COLO829 (cell line): ENCODE data around the gene MRPL52.
"Not testable (repeated sequence)": the region's sequence is repeated elsewhere in the genome, so short reads cannot be mapped to it uniquely, and the experiment has no call there.

Experiments
- DNase-seq: peaks from one replicate; pipeline ENCODE4 v3.0.0; 2012; ENCODE audit warnings: low spot score

Gene MRPL52

GRCh38 chr14:22829661-22830442, at the start of gene MRPL52:
Gene MRPL52 (plus strand): TSS chr14:22829887. CDS start chr14:22829913, 26 bp downstream.
- DNase-seq, result peak; percentile 71

GRCh38 chr14:22780105-22780679, 49.5 kb upstream of the MRPL52 start:
- no peak for DNase-seq

GRCh38 chr14:22780941-22781300, 48.8 kb upstream of the MRPL52 start:
- no peak for DNase-seq

GRCh38 chr14:22781301-22781991, 48.2 kb upstream of the MRPL52 start:
- no peak for DNase-seq

- no peak for DNase-seq
Measured at GRCh38 chr14:22786685-22787084, 43.0 kb upstream of the MRPL52 start.

- no peak for DNase-seq
Measured at GRCh38 chr14:22791301-22791700, 38.4 kb upstream of the MRPL52 start.

DNA sequence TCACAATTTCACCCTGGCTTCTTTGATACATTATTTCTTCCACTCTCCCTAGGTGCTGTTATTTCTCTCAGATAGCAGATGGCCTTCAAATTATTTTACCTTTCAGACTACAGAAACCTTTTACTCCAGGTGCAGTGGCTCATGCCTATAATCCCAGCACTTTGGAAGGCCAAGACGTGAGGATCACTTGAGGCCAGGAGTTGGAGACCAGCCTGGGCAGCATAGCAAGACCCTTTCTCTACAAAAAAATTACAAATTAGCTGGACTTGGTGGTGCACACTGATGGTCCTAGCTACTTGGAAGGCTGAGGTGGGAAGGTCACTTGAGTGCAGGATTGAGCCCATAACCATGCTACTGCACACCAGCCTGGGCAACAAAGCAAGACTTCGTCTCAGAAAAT, 37.5 kb upstream of the MRPL52 start:
- DNase-seq, result no peak

- not testable (repeated sequence) for DNase-seq
Measured at GRCh38 chr14:22793550-22793949, 36.1 kb upstream of the MRPL52 start.

GRCh38 chr14:22793976-22794375, 35.7 kb upstream of the MRPL52 start:
- DNase-seq, result no peak

GRCh38 chr14:22794551-22794951, 35.1 kb upstream of the MRPL52 start:
- DNase-seq, result no peak

DNA sequence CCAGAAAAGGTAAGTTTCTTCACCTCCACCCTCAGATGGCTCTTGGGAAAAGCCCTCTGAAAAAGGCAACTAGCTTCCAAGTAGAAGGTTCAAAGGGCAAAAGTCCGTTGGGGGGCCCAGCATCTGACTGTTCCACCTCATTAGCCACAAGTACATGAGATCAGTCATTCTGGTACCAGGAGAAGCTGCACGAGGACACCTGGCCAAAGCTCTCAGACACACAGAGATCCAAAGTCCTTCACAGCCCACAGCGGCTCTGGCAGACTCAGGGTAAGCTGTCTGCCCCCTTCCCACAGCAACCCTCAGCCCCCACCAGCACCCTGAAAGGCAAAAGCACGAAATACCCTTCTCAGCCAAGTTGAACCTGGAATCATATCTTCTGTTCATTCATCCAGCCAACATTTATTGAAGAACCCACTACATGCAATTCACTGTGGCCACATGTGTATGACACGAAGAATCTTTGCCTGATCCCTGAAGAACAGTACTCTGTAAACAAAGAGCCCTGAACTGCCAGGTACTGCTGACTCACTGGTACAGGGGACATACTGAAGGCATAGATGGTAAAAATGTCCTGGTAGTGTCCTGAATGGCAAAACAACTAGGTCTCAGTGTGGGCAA, 33.5 kb upstream of the MRPL52 start:
- no peak for DNase-seq

- DNase-seq, result no peak
Measured at GRCh38 chr14:22797017-22797917, 32.4 kb upstream of the MRPL52 start.

DNA sequence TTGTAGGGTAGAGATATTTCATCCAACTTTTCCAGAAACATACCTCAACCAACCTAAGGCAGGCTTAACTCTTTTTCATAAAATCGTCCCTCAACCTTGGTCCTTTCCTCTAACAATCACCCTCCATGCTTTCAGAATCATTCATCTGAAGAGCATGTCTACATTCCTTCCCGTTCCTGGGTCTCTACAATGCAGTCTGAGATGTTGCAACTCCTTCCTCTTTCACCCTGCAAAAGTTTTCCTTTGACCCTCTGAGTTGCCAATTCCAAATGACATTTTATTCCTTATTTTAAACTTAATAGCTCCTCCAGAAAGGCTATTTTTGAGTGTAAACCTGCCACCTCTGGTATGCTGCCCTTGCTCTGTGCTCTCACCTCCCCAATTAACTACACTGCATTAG, 31.2 kb upstream of the MRPL52 start:
- no peak for DNase-seq

DNA sequence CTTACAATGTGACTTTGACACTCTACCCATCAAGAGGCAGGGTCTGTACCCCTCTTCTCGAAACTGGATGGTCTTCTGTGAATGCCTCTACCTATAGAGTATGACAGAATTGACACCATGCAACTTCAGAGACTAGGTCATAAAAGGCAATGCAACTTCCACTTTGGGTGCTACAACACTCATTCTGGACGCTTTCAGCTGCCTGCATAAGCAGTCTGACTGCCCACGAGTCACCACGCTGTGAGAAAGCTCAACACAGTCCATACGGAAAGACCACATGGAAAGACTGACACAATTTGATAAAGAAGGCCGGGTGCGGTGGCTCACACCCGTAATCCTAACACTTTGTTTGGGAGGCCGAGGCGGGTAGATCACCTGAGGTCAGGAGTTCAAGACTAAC, 29.3 kb upstream of the MRPL52 start:
- DNase-seq, result no peak

- no peak for DNase-seq
Measured at GRCh38 chr14:22801716-22802115, 28.0 kb upstream of the MRPL52 start.

DNA sequence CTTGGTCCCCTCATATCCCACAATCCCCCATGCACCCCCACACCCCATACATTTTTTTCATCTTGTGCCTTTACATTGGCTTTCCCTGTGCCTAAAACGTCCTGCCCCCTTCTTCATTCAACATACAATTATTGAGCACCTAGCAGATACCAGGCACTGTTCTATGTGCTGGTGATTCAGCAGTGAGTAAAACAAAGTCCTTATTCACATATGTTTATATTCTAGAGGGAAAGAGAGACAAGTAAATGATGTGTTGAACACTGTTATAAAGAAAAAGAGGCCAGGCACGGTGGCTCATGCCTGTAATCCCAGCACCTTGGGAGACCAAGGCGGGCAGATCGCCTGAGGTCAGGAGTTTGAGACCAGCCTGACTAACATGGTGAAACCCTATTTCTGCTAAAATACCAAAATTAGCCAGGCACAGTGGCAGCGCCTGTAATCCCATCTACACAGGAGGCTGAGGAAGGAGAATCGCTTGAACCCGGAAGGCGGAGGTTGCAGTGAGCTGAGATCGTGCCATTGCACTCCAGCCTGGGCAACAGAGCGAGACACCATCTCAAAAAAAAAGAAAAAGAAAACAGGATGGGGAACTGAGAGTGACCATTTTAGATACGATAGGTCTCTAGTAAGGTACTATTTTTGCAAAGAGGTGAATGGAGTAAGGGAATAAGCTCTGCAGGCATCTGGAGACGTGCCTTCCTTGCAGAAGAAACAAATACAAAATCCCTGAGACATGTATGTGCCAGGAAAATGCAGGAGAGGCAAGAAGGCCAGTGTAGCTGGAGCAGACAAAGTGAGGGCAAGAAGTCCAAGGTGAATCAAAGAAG, 26.6 kb upstream of the MRPL52 start:
- no peak for DNase-seq

DNA sequence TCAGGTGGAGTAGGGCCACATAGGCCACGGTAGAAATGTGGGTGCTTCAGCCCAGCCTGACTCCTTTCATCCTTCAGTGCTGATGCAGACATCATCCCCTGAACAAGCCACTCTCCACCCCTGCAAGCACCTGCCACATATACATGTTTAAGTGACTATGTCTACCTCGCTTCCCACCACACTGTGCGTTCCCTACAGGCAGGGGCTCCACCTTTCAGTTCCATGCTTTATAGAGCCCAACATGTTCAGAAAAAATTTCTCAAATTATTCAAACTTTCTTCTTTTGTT, 26.1 kb upstream of the MRPL52 start:
- no peak for DNase-seq

DNA sequence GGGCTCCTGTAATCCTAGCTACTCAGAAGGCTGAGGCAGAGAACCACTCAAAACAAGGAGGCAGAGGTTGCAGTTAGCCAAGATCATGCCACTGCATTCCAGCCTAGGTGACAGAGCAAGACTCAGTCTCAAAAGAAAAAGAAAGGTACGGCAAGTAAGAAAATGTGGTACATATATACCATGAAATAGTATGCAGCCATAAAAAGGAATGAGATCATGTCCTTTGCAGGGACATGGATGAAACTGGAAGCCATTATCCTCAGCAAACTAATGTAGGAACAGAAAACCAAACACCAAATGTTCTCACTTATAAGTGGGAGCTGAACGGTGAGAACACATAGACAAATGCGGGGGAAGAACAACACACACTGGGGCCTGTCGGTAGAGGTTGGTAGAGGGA, 24.5 kb upstream of the MRPL52 start:
- DNase-seq, result not testable (repeated sequence)

DNA sequence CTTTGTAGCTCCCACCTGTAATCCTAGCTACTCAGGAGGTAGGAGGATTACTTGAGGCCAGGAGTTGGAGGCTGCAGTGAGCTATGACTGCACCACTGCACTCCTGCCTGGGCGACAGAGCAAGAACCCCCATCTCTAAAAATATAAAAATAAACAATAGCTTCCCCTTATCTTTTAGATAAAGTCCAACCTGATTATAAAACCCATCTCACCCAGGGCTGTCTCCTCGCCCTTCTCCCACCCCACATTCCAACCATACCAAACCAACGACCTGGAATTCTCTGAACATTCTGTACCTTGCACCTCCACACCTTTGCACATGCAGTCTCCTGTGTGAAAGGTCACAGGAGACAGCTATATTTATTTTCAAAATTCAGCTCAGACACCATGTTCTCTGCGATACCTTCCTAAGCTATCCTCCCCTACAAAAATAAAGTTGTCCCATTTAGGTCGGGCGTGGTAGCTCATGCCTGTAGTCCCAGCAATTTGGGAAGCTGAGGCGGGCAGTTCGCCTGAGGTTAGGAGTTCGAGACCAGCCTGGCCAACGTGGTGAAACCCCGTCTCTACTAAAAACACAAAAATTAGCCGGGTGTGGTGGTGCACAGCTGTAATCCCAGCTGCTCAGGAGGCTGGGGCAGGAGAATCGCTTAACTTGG, 22.1 kb upstream of the MRPL52 start:
- DNase-seq, result no peak

DNA sequence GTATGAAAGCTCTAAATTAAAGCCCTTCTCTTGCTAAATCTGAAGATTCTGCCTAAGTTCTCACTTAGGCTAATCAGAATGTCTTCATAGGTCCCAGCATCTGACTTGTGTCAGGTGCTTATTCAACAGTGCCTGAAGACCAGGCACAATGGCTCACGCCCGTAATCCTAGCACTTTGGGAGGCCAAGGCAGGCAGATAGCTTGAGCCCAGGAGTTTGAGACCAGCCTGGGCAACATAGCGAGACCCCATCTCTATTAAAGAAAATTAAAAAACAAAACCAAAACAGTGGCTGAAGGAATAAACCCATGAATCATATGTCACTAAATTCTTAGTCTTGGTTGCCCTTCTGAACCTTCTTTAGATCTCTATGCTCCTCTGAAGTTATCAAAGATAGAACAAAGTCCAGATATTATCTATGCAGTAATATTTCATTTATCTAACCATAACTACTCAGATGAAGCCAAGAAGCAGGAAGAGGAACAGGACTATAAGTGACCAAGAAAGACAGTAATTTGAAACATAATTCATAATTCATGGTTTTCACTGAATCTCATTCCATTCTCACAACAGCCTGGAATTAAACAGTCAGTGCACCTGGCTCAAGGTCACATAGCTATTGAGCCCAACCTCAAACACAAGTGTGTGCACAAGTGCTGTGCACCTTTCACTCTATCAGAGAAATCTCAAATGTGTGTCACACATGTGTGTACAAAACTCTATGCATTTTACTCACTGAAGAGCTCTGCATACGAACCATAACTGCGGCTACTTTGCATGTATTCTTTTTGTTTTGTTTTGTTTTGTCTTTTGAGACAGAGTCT, 21.1 kb upstream of the MRPL52 start:
- no peak for DNase-seq
